ENCODE results near the gene AP5S1.

DNA sequence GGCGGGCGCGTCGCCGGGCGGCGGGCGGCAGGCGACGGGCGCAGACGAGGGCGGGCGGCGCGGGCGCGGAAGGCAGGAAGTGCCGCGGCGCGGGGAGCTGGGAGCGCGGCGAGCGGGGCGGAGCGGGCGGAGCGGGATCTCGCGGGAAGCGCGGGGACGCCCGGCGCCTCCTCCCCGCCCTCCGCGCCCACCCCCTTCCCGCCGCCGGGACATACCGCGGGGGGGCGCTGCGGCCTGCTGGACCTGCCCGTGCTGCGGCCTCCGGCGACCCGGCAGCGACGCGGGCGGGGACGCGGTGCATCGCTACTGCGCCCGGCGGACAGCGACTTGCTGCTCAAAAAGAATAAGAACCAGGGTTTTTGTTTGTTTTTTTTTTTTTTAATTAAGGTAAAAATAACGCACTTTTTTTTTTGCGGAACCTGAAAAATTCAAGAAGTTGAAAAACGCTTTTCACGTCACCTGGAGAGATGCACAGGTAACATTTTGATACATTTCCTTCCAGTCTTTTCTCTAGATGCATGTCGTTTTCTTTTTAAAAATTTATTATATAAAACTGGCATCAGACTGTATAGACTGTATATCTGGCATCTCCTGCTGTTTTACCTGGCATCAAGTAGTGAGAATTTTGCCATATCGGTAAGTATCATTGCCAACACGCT is 33.6 kb upstream of the AP5S1 start, which contains the start of gene CENPB:
- TF ChIP-seq POLR2AphosphoS5 (IDR thresholded peaks at IDR 0.05; ENCODE audit: low read depth, low read length) (no peak), TCF12 (IDR thresholded peaks at IDR 0.05) (no peak), TAF1 (IDR thresholded peaks at IDR 0.05; ENCODE audit: borderline replicate concordance, low read depth, low read length) (0 out of 2 replicates have a peak, but pooled peaks have one; percentile 23), EP300 (IDR thresholded peaks at IDR 0.05; ENCODE audit: borderline replicate concordance in 1 of 2, low read depth in 1 of 2, low read length in 1 of 2) (no peak), RAD21 (IDR thresholded peaks at IDR 0.05; ENCODE audit: low read length) (peak; percentile 77)
- TF ChIP-seq, protein P1, sequence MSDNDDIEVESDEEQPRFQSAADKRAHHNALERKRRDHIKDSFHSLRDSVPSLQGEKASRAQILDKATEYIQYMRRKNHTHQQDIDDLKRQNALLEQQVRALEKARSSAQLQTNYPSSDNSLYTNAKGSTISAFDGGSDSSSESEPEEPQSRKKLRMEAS (IDR thresholded peaks at IDR 0.05; ENCODE audit: low read depth) = no peak
- TF ChIP-seq, protein P2, sequence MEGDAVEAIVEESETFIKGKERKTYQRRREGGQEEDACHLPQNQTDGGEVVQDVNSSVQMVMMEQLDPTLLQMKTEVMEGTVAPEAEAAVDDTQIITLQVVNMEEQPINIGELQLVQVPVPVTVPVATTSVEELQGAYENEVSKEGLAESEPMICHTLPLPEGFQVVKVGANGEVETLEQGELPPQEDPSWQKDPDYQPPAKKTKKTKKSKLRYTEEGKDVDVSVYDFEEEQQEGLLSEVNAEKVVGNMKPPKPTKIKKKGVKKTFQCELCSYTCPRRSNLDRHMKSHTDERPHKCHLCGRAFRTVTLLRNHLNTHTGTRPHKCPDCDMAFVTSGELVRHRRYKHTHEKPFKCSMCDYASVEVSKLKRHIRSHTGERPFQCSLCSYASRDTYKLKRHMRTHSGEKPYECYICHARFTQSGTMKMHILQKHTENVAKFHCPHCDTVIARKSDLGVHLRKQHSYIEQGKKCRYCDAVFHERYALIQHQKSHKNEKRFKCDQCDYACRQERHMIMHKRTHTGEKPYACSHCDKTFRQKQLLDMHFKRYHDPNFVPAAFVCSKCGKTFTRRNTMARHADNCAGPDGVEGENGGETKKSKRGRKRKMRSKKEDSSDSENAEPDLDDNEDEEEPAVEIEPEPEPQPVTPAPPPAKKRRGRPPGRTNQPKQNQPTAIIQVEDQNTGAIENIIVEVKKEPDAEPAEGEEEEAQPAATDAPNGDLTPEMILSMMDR (IDR thresholded peaks at IDR 0.05) = peak; percentile 70
- TF ChIP-seq, protein P3, sequence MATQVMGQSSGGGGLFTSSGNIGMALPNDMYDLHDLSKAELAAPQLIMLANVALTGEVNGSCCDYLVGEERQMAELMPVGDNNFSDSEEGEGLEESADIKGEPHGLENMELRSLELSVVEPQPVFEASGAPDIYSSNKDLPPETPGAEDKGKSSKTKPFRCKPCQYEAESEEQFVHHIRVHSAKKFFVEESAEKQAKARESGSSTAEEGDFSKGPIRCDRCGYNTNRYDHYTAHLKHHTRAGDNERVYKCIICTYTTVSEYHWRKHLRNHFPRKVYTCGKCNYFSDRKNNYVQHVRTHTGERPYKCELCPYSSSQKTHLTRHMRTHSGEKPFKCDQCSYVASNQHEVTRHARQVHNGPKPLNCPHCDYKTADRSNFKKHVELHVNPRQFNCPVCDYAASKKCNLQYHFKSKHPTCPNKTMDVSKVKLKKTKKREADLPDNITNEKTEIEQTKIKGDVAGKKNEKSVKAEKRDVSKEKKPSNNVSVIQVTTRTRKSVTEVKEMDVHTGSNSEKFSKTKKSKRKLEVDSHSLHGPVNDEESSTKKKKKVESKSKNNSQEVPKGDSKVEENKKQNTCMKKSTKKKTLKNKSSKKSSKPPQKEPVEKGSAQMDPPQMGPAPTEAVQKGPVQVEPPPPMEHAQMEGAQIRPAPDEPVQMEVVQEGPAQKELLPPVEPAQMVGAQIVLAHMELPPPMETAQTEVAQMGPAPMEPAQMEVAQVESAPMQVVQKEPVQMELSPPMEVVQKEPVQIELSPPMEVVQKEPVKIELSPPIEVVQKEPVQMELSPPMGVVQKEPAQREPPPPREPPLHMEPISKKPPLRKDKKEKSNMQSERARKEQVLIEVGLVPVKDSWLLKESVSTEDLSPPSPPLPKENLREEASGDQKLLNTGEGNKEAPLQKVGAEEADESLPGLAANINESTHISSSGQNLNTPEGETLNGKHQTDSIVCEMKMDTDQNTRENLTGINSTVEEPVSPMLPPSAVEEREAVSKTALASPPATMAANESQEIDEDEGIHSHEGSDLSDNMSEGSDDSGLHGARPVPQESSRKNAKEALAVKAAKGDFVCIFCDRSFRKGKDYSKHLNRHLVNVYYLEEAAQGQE (IDR thresholded peaks at IDR 0.05; ENCODE audit: low read depth, low read length) = peak; percentile 90

Data from SK-N-SH (cell line).